Left lung (tissue), 10 donors: ENCODE measurements around the gene VSTM2L. TPM values are rescaled to one million over a fixed set of nuclear protein-coding genes. Genes with fewer than 3 reads are reported as not detected.

Source experiments
- ATAC-seq: fragments of 200-7000 bp; cut with Tn5 transposase; one replicate; pipeline ENCODE4 v1.9.1; 2020; ENCODE audit warnings: moderate library complexity
- DNase-seq, 4 donors: peaks; one replicate each; pipeline ENCODE4 v3.0.0-alpha.2; 2013 to 2020
- H3K27ac ChIP-seq, 2 donors: fragments of 200-600 bp; sonication (generic) in 1 of 2; one replicate each; pipeline versions ENCODE4 v1.5.0 to v1.8.0; 2020 to 2021
- H3K27me3 ChIP-seq, 2 donors: fragments of 200-600 bp; sonication (generic) in 1 of 2; one replicate each; pipeline versions ENCODE4 v1.5.0 to v1.8.0; 2020 to 2021
- H3K36me3 ChIP-seq, 2 donors: fragments of 200-600 bp; sonication (generic) in 1 of 2; one replicate each; pipeline versions ENCODE4 v1.5.0 to v1.8.0; 2020 to 2021
- H3K4me1 ChIP-seq, 2 donors: fragments of 200-600 bp; one replicate each; pipeline ENCODE4 v1.8.0; 2021
- H3K4me3 ChIP-seq, 2 donors: fragments of 200-600 bp; sonication (generic) in 1 of 2; one replicate each; pipeline versions ENCODE4 v1.5.0 to v1.8.0; 2020 to 2021; ENCODE audit warnings: mild to moderate bottlenecking in 1 of 2
- H3K9me3 ChIP-seq, 2 donors: fragments of 200-600 bp; sonication (generic) in 1 of 2; one replicate each; pipeline versions ENCODE4 v1.5.0 to v1.8.0; 2020 to 2021
- CTCF ChIP-seq, 2 donors: fragments of 200-600 bp; sonication (generic) in 1 of 2; IDR thresholded peaks; one replicate each; pipeline versions ENCODE4 v1.5.0 to v1.8.0; 2021; ENCODE audit warnings: antibody characterized with exemption in 2 of 2
- intact Hi-C, 2 donors: fragments of 100-400 bp; cut with DNase I; formaldehyde crosslinking; loops; one replicate each; pipeline versions ENCODE4 v1.11.2 to v1.14.2; 2022
- polyA plus RNA-seq, 6 donors: library from polyadenylated mRNA; unstranded; fragments of 120-200 nt; gene quantifications; one replicate each; pipeline ENCODE4 v1.2.1, GENCODE V29; 2013; ENCODE audit not compliant: insufficient read length in 6 of 6
- total RNA-seq, 2 donors: library from RNA; stranded (reverse); fragmentation: NEBNext Ultra II Directional; extraction: Animal tissue kit (Norgen Biotek cat#: 25700); gene quantifications; one replicate each; pipeline ENCODE4 v1.2.1, GENCODE V29; 2021
- donor health status: DM: no; HTN: yes; CAD: no.
- donor health status: DM: no; HTN: no; CAD: no.

The VSTM2L gene
- total and polyA plus RNA-seq, 8 donors = 2.7 to 31.9 (median 7.2) TPM

DNA sequence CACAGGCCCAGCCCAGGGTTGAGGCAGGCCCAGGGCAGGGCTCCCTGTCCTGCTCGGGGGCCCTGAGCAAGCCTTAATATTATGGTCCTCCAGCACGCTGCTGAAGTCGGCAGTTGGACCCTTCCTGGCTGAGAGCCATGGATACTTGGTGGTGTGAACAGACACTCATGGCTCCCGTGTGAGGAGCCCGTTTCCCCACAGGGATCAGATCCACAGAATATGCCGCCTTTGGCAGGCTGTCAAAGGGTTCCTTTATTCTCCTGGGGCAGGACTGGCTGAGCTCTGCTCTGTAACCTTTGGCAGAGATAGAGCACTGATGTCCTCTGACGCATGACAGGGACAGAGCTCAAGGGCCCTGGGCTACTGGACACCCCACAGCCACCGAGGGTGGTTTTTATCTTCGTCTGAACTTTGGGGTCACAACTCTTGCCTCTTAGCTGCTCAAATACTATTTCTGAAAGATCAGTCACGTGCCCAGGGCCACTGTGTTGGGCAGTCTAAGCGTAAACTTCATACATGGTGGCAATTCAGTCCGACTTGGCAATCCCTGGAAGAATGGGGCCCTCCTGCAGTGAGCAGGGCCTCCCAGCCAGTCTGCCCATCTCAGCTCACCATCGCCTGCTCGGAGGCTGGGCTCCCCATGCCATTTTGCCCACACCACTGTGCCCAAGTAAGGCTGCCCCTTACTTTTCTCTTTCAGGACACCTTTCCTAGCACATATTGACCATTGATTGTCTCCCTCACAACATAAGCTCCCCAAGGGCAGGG, 81.3 kb downstream of the VSTM2L start:
- no peaks in the 10 kb centered on the region for H3K9me3 ChIP-seq
- no peaks in the 10 kb centered on the region for H3K27me3 ChIP-seq
- no peak for TF ChIP-seq CTCF (IDR thresholded peaks at IDR 0.05)
- H3K4me1 ChIP-seq = peaks cover 0 to 28% of the 10 kb centered on the region in 2 donors
- no peak overlapping the region for H3K27ac ChIP-seq
- ATAC-seq = no peak
- intact Hi-C loops = no loop called here
- DNase-seq = peak in 1 of 4 donors; percentile 31
- no peak overlapping the region for H3K4me3 ChIP-seq
- peaks cover 0 to 35% of the 10 kb centered on the region in 2 donors for H3K36me3 ChIP-seq

- peak; percentile 14 for ATAC-seq
- peak overlapping the region; percentile 24 to 53 for H3K27ac ChIP-seq
Measured at GRCh38 chr20:37986044-37986858, 83.3 kb downstream of the VSTM2L start.

DNA sequence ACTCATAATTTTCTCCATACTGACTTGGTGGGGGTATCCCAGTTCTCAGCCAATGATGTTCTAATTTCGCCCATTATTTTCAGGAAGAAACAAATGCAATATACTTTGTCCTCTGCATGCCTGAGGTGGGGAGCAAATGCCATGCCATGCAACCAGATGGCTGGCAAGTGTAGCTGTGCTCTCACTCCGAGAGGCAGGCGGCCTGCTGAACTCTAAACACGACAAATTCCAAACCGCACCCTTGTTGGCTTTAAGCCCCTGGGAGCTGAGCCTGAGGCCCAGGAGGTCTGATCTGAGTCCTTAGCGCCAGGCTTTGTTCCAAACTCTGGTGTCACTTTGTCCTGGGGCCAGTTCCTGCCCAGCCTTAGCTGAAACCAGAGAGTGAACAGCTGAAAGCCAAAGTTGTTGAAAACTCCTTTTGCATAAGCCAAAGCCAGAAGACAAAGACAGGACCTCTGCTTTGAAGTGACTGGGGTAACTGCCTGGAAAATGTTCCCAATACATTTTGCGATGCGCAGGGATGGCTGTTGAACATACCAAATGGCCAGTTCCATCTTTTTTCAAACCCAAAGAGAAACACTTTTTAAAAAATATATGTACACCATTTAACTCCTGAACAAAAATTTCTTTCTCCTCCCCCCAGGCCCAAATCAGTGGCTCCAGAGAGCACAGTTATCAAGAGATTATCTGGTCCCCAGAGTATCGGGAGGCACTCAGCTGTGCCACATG, 84.1 kb downstream of the VSTM2L start:
- Histone ChIP-seq H3K9me3 (no peaks in the 10 kb centered on the region), H3K27me3 (no peaks in the 10 kb centered on the region), H3K36me3 (peaks cover 0 to 23% of the 10 kb centered on the region in 2 donors), H3K27ac (peak overlapping the region; percentile 43 to 53), H3K4me1 (peaks cover 23 to 56% of the 10 kb centered on the region in 2 donors), H3K4me3 (no peak overlapping the region)
- peak; percentile 62 to 80 (median 74) for DNase-seq
- TF ChIP-seq CTCF (IDR thresholded peaks at IDR 0.05) = no peak
- intact Hi-C loops = no loop called here
- peak; percentile 79 for ATAC-seq

More at GRCh38 chr20:37986044-37986858, 83.3 kb downstream of the VSTM2L start:
- Histone ChIP-seq H3K4me1 (peaks cover 15 to 48% of the 10 kb centered on the region in 2 donors), H3K4me3 (no peak overlapping the region), H3K9me3 (no peaks in the 10 kb centered on the region), H3K27me3 (no peaks in the 10 kb centered on the region), H3K36me3 (peaks cover 0 to 29% of the 10 kb centered on the region in 2 donors)
- intact Hi-C loops = no loop called here
- DNase-seq = no peak
- TF ChIP-seq CTCF (IDR thresholded peaks at IDR 0.05) = no peak

GRCh38 chr20:37987602-37988290, 84.8 kb downstream of the VSTM2L start:
- intact Hi-C loops = no loop called here
- Histone ChIP-seq H3K27ac (peak overlapping the region; percentile 43 to 53), H3K4me1 (peaks cover 24 to 63% of the 10 kb centered on the region in 2 donors), H3K9me3 (no peaks in the 10 kb centered on the region), H3K36me3 (peaks cover 0 to 17% of the 10 kb centered on the region in 2 donors), H3K4me3 (no peak overlapping the region), H3K27me3 (no peaks in the 10 kb centered on the region)
- no peak for ATAC-seq
- DNase-seq = peak in 1 of 4 donors; percentile 50
- TF ChIP-seq CTCF (IDR thresholded peaks at IDR 0.05) = no peak
